ENCODE data around the gene PRMT6. TPM values are rescaled to one million over a fixed set of nuclear protein-coding genes. Genes with fewer than 3 reads are reported as not detected.
"Not testable (repeated sequence)": the region's sequence is repeated elsewhere in the genome, so short reads cannot be mapped to it uniquely, and the experiment has no call there.

Gene PRMT6
- total and polyA plus RNA-seq, 2 of the 4 experiments (the other 2 are of a cell fraction): 12.5 to 15.4 TPM

- Histone ChIP-seq H4K5ac (ENCODE audit: low read depth, low read length) (no peak overlapping the region), H3K79me1 (ENCODE audit: low read depth in 1 of 2, low read length in 2 of 2) (no peaks in the 10 kb centered on the region), H2BK120ac (ENCODE audit: low read depth, low read length) (no peak overlapping the region), H3K27me3 (ENCODE audit: control insufficient read depth, insufficient read depth, low read length) (no peaks in the 10 kb centered on the region), H2AFZ (replicated peaks; ENCODE audit: low read length, poor library complexity) (no peak overlapping the region), H3K18ac (ENCODE audit: low read depth, low read length) (no peak overlapping the region), H3K9me3 (ENCODE audit: control insufficient read depth, insufficient read depth, low read length) (no peaks in the 10 kb centered on the region), H3K14ac (replicated peaks; ENCODE audit: low read depth, low read length) (no peak overlapping the region), H2AK5ac (ENCODE audit: low read depth, low read length) (no peak overlapping the region), H3K27ac (ENCODE audit: insufficient read depth, low read length) (no peak overlapping the region), H2AK9ac (replicated peaks; ENCODE audit: low read depth, low read length, poor library complexity) (no peak overlapping the region), H3K36me3 (ENCODE audit: control insufficient read depth, insufficient read depth, low read length) (no peaks in the 10 kb centered on the region), H4K8ac (ENCODE audit: low read depth in 2 of 2, low read length in 2 of 2) (no peak overlapping the region), H3K4me3 (ENCODE audit: insufficient read depth, low read depth, low read length) (no peak overlapping the region), H3K9ac (ENCODE audit: low read depth, low read length) (no peak overlapping the region), H2BK5ac (ENCODE audit: low read depth, low read length, poor library complexity, severe bottlenecking) (no peak overlapping the region), H4K91ac (ENCODE audit: insufficient read depth, low read depth, low read length) (no peak overlapping the region), H3K23ac (ENCODE audit: low read depth, low read length) (no peak overlapping the region), H3K4me1 (ENCODE audit: control insufficient read depth, insufficient read depth, low read length) (no peaks in the 10 kb centered on the region), H2BK20ac (ENCODE audit: low read depth, low read length) (no peak overlapping the region), H3K4me2 (ENCODE audit: low read depth, low read length) (no peak overlapping the region), H3K4ac (ENCODE audit: low read depth, low read length) (no peak overlapping the region), H3K9me1 (ENCODE audit: insufficient read depth, low read length) (no peaks in the 10 kb centered on the region), H2BK15ac (ENCODE audit: low read depth, low read length) (no peak overlapping the region), H3K56ac (ENCODE audit: extremely low read depth, insufficient read depth, low read length) (no peak overlapping the region), H4K20me1 (ENCODE audit: insufficient read depth, low read length) (no peaks in the 10 kb centered on the region)
- TF ChIP-seq MAFK (IDR thresholded peaks at IDR 0.05; ENCODE audit: low read depth, low read length) (peak; percentile 82), ELK1 (IDR thresholded peaks at IDR 0.05; ENCODE audit: borderline replicate concordance, low read depth, low read length) (no peak), NFE2L2 (IDR thresholded peaks at IDR 0.05; ENCODE audit: low read depth, low read length) (peak; percentile 83), CHD1 (IDR thresholded peaks at IDR 0.05; ENCODE audit: low read depth, low read length) (no peak), SMC3 (IDR thresholded peaks at IDR 0.05; ENCODE audit: low read depth, low read length) (no peak)
- TF ChIP-seq, protein P1, sequence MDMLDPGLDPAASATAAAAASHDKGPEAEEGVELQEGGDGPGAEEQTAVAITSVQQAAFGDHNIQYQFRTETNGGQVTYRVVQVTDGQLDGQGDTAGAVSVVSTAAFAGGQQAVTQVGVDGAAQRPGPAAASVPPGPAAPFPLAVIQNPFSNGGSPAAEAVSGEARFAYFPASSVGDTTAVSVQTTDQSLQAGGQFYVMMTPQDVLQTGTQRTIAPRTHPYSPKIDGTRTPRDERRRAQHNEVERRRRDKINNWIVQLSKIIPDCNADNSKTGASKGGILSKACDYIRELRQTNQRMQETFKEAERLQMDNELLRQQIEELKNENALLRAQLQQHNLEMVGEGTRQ (IDR thresholded peaks at IDR 0.05; ENCODE audit: low read depth, low read length): no peak
- DNase-seq: no peak
- no peak for ATAC-seq (ENCODE audit: low read depth)
- CTCF ChIA-PET: no interaction called here
- POLR2A ChIA-PET (ENCODE audit: unreplicated experiment): interaction anchor here (0.5 kb wide), 1 partner anchor 234 kb away, joined by 3 read pairs; no protein-coding TSS in a partner anchor
- in situ Hi-C loops (cut with MboI; ENCODE audit: low sequenced_read_pairs) (no loop called here), intact Hi-C loops (cut with micrococcal nuclease) (no loop called here), dilution Hi-C loops (cut with HindIII; ENCODE audit: low sequenced_read_pairs, unreplicated experiment) (no loop called here)
- no TSS peak for BruUV-seq (replicated peaks)
- no CpG with 5 or more reads among the region's 1 CpG for WGBS, 2 experiments (ENCODE audit: extremely low coverage in 2 of 2, insufficient read length in 1 of 2)
These were observed 5.2 kb upstream of the PRMT6 start for GRCh38 chr1:107051266-107051665.

DNA sequence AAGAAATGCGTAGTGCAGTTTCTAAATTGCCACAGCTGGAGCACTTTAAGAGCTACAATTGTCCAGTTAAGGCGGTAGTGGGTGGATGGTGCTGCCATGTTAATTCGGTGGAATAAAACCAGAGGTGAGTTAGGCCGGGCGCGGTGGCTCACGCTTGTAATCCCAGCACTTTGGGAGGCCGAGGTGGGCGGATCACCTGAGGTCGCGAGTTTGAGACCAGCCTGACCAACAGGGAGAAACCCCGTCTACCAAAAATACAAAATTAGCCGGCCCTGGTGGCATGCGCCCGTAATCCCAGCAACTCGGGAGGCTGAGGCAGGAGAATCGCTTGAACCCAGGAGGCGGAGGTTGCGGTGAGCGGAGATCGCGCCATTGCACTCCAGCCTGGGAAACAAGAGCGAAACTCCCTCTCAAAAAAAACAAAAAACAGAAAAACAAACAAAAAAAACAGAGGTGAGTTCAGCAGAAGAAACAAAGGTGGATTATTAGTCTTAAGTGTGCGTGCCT lies 502 bp upstream of the PRMT6 start:
- H2AK5ac ChIP-seq (ENCODE audit: low read depth, low read length); H3K56ac ChIP-seq (ENCODE audit: extremely low read depth, insufficient read depth, low read length); DNase-seq; H2BK15ac ChIP-seq (ENCODE audit: low read depth, low read length); BruUV-seq (replicated peaks); POLR2A ChIA-PET (ENCODE audit: unreplicated experiment); H3K23ac ChIP-seq (ENCODE audit: low read depth, low read length); H3K27me3 ChIP-seq (ENCODE audit: control insufficient read depth, insufficient read depth, low read length); H2BK120ac ChIP-seq (ENCODE audit: low read depth, low read length); H3K36me3 ChIP-seq (ENCODE audit: control insufficient read depth, insufficient read depth, low read length); in situ Hi-C loops (cut with MboI; ENCODE audit: low sequenced_read_pairs); H4K20me1 ChIP-seq (ENCODE audit: insufficient read depth, low read length); H3K9me3 ChIP-seq (ENCODE audit: control insufficient read depth, insufficient read depth, low read length); H3K4me1 ChIP-seq (ENCODE audit: control insufficient read depth, insufficient read depth, low read length); H2BK20ac ChIP-seq (ENCODE audit: low read depth, low read length); H3K9me1 ChIP-seq (ENCODE audit: insufficient read depth, low read length); ATAC-seq (ENCODE audit: low read depth); H2AK9ac ChIP-seq (replicated peaks; ENCODE audit: low read depth, low read length, poor library complexity); dilution Hi-C loops (cut with HindIII; ENCODE audit: low sequenced_read_pairs, unreplicated experiment): not testable (repeated sequence)
- Histone ChIP-seq H3K9ac (ENCODE audit: low read depth, low read length) (peak overlapping the region; percentile 95), H3K18ac (ENCODE audit: low read depth, low read length) (peak overlapping the region; percentile 96), H4K5ac (ENCODE audit: low read depth, low read length) (peak overlapping the region; percentile 100), H3K27ac (ENCODE audit: insufficient read depth, low read length) (peak overlapping the region; percentile 73), H3K79me1 (ENCODE audit: low read depth in 1 of 2, low read length in 2 of 2) (peaks cover 4 to 18% of the 10 kb centered on the region in 2 experiments; a peak in 2 of 4 replicates), H4K91ac (ENCODE audit: insufficient read depth, low read depth, low read length) (peak overlapping the region; percentile 11; the same call in 1 of the 2 replicates), H3K4me2 (ENCODE audit: low read depth, low read length) (peak overlapping the region; percentile 85), H3K4ac (ENCODE audit: low read depth, low read length) (peak overlapping the region; percentile 87), H2BK5ac (ENCODE audit: low read depth, low read length, poor library complexity, severe bottlenecking) (peak overlapping the region; percentile 46), H3K14ac (replicated peaks; ENCODE audit: low read depth, low read length) (peak overlapping the region; percentile 81), H4K8ac (ENCODE audit: low read depth in 2 of 2, low read length in 2 of 2) (peak overlapping the region; percentile 91 to 99), H2AFZ (replicated peaks; ENCODE audit: low read length, poor library complexity) (peak overlapping the region; percentile 91), H3K4me3 (ENCODE audit: insufficient read depth, low read depth, low read length) (peak overlapping the region; percentile 81)
- intact Hi-C loops (cut with micrococcal nuclease): loop anchor here (2.0 kb wide), 1 partner anchor 85 kb away; the partner anchor contains the start of gene NTNG1
- 100% methylated on average over 7 of the region's 24 CpGs; no CpG with 5 or more reads in 1 of the 2 experiments for WGBS, 2 experiments (ENCODE audit: extremely low coverage in 2 of 2, insufficient read length in 1 of 2)
- CTCF ChIA-PET: interaction anchor here (0.6 kb wide), 1 partner anchor 902 kb away, joined by 3 read pairs; no protein-coding TSS in a partner anchor
